K562 (cell line): ENCODE data around the gene MPND. TPM values are rescaled to one million over a fixed set of nuclear protein-coding genes. Genes with fewer than 3 reads are reported as not detected.

ENCODE experiments used
- HDAC8 ChIP-seq: fragments of 450-650 bp; IDR thresholded peaks from 2 replicates; pipeline ENCODE4 v1.6.1; 2016; ENCODE audit warnings: mild to moderate bottlenecking, missing genetic modification characterization, moderate library complexity, missing compliant biosample characterization
- HNRNPLL ChIP-seq: fragments of 200-400 bp; formaldehyde crosslinking; IDR thresholded peaks from 2 replicates; pipeline ENCODE4 v1.6.1; 2017; ENCODE audit warnings: low read length, low read depth, mild to moderate bottlenecking; ENCODE audit not compliant: poor library complexity, severe bottlenecking
- MAFG ChIP-seq: fragments of 450-650 bp; conservative IDR thresholded peaks from 2 replicates; pipeline ENCODE4 v1.6.1; 2016; ENCODE audit warnings: missing genetic modification characterization, missing compliant biosample characterization
- MAZ ChIP-seq, 2 experiments: fragments of 450-650 bp in 1 of 2; sonication (generic) in 1 of 2; formaldehyde crosslinking; IDR thresholded peaks in 1 of 2; conservative IDR thresholded peaks in 1 of 2; 2 replicates each; pipeline versions ENCODE4 v1.4.0 to v1.5.0; 2020; ENCODE audit warnings: mild to moderate bottlenecking in 1 of 2, missing genetic modification reagents in 1 of 2
- MLLT1 ChIP-seq, 2 experiments: fragments of 450-650 bp; IDR thresholded peaks; 2 replicates each; pipeline ENCODE4 v1.6.1; 2016
- NCOA6 ChIP-seq: fragments of 450-650 bp; IDR thresholded peaks from 2 replicates; pipeline ENCODE4 v1.6.1; 2017; ENCODE audit warnings: mild to moderate bottlenecking
- NR2C1 ChIP-seq, 2 experiments: fragments of 450-650 bp; IDR thresholded peaks; 2 replicates each; pipeline ENCODE4 v1.6.1; 2017; ENCODE audit warnings: mild to moderate bottlenecking in 2 of 2, antibody characterized with exemption in 1 of 2, inconsistent platforms in 1 of 2, missing compliant biosample characterization in 1 of 2, missing genetic modification characterization in 1 of 2
- ZFP1 ChIP-seq: fragments of 450-650 bp; formaldehyde crosslinking; IDR thresholded peaks from 2 replicates; pipeline ENCODE4 v1.4.0; 2020; ENCODE audit warnings: mild to moderate bottlenecking, mixed read lengths
- ZNF324 ChIP-seq: fragments of 250-450 bp; sonication (Bioruptor Pico); IDR thresholded peaks from 2 replicates; pipeline ENCODE4 v1.4.0; 2020; ENCODE audit warnings: mild to moderate bottlenecking
- polyA plus RNA-seq, 8 experiments: library from polyadenylated mRNA; depleted of rRNA in 4 of 8; stranded (reverse) in 5 of 8; unstranded in 3 of 8; fragments of >200 nt; fragmentation: Nextera tagmentation in 2 of 8; fragmentation: Illumina TruSeq in 1 of 8; extraction: Ambion mirVana in 2 of 8; extraction: Trizol in 1 of 8; gene quantifications; 2 replicates each; pipeline versions ENCODE4 v1.2.1 to v1.2.3, GENCODE V29; 2011 to 2014; ENCODE audit warnings: inconsistent platforms in 1 of 8, missing spikeins in 1 of 8
- total RNA-seq, 7 experiments: library from RNA; depleted of rRNA in 6 of 7; stranded (reverse); fragments of >200 nt in 6 of 7; fragmentation: Illumina TruSeq in 2 of 7; extraction: Trizol in 2 of 7; gene quantifications; 2 replicates each; pipeline versions ENCODE4 v1.2.1 to v1.2.3, GENCODE V29; 2011 to 2021; ENCODE audit warnings: low replicate concordance in 1 of 7
- TF ChIP-seq, protein P1 (sequence below): fragments of 250-450 bp; sonication (Bioruptor Pico); IDR thresholded peaks from 2 replicates; pipeline ENCODE4 v1.8.0; 2022; ENCODE audit warnings: inconsistent platforms
- TF ChIP-seq, protein P2 (sequence below), 2 experiments: fragments of 450-650 bp in 1 of 2; IDR thresholded peaks; 2 replicates each; pipeline ENCODE4 v1.6.1; 2011 to 2017; ENCODE audit warnings: low read depth in 2 of 2, antibody characterized with exemption in 1 of 2, borderline replicate concordance in 1 of 2, low read length in 1 of 2, mild to moderate bottlenecking in 1 of 2, mixed read lengths in 1 of 2; ENCODE audit not compliant: control insufficient read depth in 1 of 2
- TF ChIP-seq, protein P3 (sequence below): fragments of 450-650 bp; IDR thresholded peaks from 2 replicates; pipeline ENCODE4 v1.6.1; 2016; ENCODE audit warnings: missing biosample characterization, missing genetic modification characterization

Gene MPND
- total and polyA plus RNA-seq, 9 of the 15 experiments (the other 6 are each of a cell fraction or from before 2014, with no cell fraction given): 0.25 to 14.0 (median 3.9) TPM

DNA sequence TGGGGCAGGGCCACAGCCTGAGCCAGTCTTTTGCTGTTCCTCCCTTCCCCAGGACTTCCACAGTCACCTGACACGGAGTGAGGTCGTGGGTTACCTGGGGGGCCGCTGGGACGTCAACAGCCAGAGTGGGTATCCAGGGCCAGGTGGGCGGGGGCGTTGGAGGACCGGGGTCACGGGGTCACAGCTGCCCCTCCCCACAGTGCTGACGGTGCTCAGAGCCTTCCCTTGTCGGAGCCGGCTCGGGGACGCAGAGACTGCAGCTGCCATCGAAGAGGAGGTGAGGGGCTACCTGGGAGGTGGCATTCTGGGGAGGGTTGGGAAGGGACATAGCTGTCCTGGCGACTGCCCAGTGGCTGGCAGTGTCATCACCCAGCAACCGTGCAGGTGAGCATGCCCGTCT lies 11.5 kb downstream of the MPND start (continued):
- TF ChIP-seq, protein P1, sequence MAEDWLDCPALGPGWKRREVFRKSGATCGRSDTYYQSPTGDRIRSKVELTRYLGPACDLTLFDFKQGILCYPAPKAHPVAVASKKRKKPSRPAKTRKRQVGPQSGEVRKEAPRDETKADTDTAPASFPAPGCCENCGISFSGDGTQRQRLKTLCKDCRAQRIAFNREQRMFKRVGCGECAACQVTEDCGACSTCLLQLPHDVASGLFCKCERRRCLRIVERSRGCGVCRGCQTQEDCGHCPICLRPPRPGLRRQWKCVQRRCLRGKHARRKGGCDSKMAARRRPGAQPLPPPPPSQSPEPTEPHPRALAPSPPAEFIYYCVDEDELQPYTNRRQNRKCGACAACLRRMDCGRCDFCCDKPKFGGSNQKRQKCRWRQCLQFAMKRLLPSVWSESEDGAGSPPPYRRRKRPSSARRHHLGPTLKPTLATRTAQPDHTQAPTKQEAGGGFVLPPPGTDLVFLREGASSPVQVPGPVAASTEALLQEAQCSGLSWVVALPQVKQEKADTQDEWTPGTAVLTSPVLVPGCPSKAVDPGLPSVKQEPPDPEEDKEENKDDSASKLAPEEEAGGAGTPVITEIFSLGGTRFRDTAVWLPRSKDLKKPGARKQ (CRISPR knock-in tag): no peak
- TF ChIP-seq ZNF324 (CRISPR knock-in tag) (no peak), HNRNPLL (no peak), NR2C1 (IDR thresholded peaks at IDR 0.05) (no peak), NR2C1 (tag; IDR thresholded peaks at IDR 0.05) (no peak), ZFP1 (CRISPR knock-in tag) (no peak), HDAC8 (tag) (no peak), MAFG (tag) (no peak), NCOA6 (no peak), MLLT1 (IDR thresholded peaks at IDR 0.05) (no peak), MAZ (CRISPR knock-in tag; conservative IDR thresholded peaks at IDR 0.05 in 1 of 2, IDR thresholded peaks at IDR 0.05 in 1 of 2) (no peak)
- TF ChIP-seq, protein P2, sequence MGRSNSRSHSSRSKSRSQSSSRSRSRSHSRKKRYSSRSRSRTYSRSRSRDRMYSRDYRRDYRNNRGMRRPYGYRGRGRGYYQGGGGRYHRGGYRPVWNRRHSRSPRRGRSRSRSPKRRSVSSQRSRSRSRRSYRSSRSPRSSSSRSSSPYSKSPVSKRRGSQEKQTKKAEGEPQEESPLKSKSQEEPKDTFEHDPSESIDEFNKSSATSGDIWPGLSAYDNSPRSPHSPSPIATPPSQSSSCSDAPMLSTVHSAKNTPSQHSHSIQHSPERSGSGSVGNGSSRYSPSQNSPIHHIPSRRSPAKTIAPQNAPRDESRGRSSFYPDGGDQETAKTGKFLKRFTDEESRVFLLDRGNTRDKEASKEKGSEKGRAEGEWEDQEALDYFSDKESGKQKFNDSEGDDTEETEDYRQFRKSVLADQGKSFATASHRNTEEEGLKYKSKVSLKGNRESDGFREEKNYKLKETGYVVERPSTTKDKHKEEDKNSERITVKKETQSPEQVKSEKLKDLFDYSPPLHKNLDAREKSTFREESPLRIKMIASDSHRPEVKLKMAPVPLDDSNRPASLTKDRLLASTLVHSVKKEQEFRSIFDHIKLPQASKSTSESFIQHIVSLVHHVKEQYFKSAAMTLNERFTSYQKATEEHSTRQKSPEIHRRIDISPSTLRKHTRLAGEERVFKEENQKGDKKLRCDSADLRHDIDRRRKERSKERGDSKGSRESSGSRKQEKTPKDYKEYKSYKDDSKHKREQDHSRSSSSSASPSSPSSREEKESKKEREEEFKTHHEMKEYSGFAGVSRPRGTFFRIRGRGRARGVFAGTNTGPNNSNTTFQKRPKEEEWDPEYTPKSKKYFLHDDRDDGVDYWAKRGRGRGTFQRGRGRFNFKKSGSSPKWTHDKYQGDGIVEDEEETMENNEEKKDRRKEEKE (IDR thresholded peaks at IDR 0.05; ENCODE audit: borderline replicate concordance in 1 of 2, control insufficient read depth in 1 of 2, low read depth in 2 of 2, low read length in 1 of 2): no peak
- TF ChIP-seq, protein P3, sequence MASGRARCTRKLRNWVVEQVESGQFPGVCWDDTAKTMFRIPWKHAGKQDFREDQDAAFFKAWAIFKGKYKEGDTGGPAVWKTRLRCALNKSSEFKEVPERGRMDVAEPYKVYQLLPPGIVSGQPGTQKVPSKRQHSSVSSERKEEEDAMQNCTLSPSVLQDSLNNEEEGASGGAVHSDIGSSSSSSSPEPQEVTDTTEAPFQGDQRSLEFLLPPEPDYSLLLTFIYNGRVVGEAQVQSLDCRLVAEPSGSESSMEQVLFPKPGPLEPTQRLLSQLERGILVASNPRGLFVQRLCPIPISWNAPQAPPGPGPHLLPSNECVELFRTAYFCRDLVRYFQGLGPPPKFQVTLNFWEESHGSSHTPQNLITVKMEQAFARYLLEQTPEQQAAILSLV: no peak
